K562 (cell line): ENCODE results near the gene SMC6. TPM values are rescaled to one million over a fixed set of nuclear protein-coding genes. Genes with fewer than 3 reads are reported as not detected.

Experiments
- ATAC-seq: fragments of 200-7000 bp; cut with Tn5 transposase; 3 replicates; pipeline ENCODE4 v1.9.1; 2020; ENCODE audit warnings: moderate library complexity
- BruUV-seq: library from RNA; stranded (reverse); fragments of 400-500 nt; replicated peaks from 2 replicates; lab custom pipeline; 2021; lab: Mats Ljungman, UMichigan
- CTCF ChIA-PET: fragments of 300-600 bp; formaldehyde crosslinking; extraction: SDS; loops from one replicate; lab custom pipeline; 2021; ENCODE audit warnings: low intra/inter-chr PET ratio; lab: Yijun Ruan, JAX
- POLR2A ChIA-PET: fragments of 300-600, 350-650 bp; sonication (Branson Sonifier 250); formaldehyde crosslinking; extraction: SDS; loops from one replicate; lab custom pipeline; 2021; ENCODE audit warnings: antibody characterized with exemption, inconsistent platforms; lab: Yijun Ruan, JAX
- DNase-seq, 4 experiments: peaks; one replicate each; pipeline versions ENCODE4 v3.0.0 to v3.0.0-alpha.2; 2011 to 2018; ENCODE audit warnings: low spot score in 3 of 4, mixed read lengths in 3 of 4; ENCODE audit errors: extremely low read depth in 1 of 4
- FAIRE-seq: peaks from 2 replicates; lab custom pipeline; 2011; peaks lifted over from hg19 to GRCh38; lab: Jason Lieb, UNC
- H2AFZ ChIP-seq: 2 replicates; pipeline ENCODE4 v1.6.0; 2011; ENCODE audit warnings: low read depth, low read length, control low read depth, inconsistent platforms
- H3K27ac ChIP-seq: fragments of 200-600 bp; 3 replicates; pipeline ENCODE4 v1.8.0; 2011; ENCODE audit warnings: low read depth, mild to moderate bottlenecking, control low read depth, inconsistent platforms, low read length, moderate library complexity, mixed read lengths; ENCODE audit errors: extremely low read depth
- H3K27me3 ChIP-seq, 2 experiments: fragments of 300-600 bp in 1 of 2; 2 replicates in 1 of 2; 3 replicates in 1 of 2; pipeline versions ENCODE4 v1.6.0 to v1.8.0; 2011; ENCODE audit warnings: inconsistent platforms in 2 of 2, low read length in 2 of 2, mild to moderate bottlenecking in 1 of 2, mixed read lengths in 1 of 2, moderate library complexity in 1 of 2; ENCODE audit not compliant: control insufficient read depth in 2 of 2, insufficient read depth in 2 of 2
- H3K36me3 ChIP-seq: fragments of 300-600 bp; 3 replicates; pipeline ENCODE4 v1.8.0; 2011; ENCODE audit warnings: mild to moderate bottlenecking, low read length, inconsistent platforms; ENCODE audit not compliant: control insufficient read depth, insufficient read depth
- H3K4me1 ChIP-seq, 2 experiments: fragments of 200-600 bp in 1 of 2; replicated peaks in 1 of 2; 2 replicates in 1 of 2; 3 replicates in 1 of 2; pipeline versions ENCODE4 v1.5.1 to v1.8.0; 2011; ENCODE audit warnings: inconsistent platforms in 2 of 2, low read length in 2 of 2, mild to moderate bottlenecking in 1 of 2, mixed read lengths in 1 of 2, moderate library complexity in 1 of 2; ENCODE audit not compliant: control insufficient read depth in 2 of 2, insufficient read depth in 2 of 2
- H3K4me2 ChIP-seq: 2 replicates; pipeline ENCODE4 v1.6.1; 2011; ENCODE audit warnings: low read length, control low read depth, inconsistent platforms, mixed read lengths; ENCODE audit not compliant: insufficient read depth
- H3K4me3 ChIP-seq: fragments of 200-600 bp; sonication (generic), shearing (Covaris generic); 2 replicates; pipeline ENCODE4 v1.5.1; 2016; ENCODE audit warnings: control low read depth, inconsistent platforms
- H3K79me2 ChIP-seq: fragments of 200-600 bp; 3 replicates; pipeline ENCODE4 v1.8.0; 2011; ENCODE audit warnings: low read length, inconsistent platforms; ENCODE audit not compliant: control insufficient read depth, insufficient read depth
- H3K9ac ChIP-seq, 2 experiments: 2 replicates each; pipeline versions ENCODE4 v1.6.0 to v1.6.1; 2011; ENCODE audit warnings: low read depth in 2 of 2, low read length in 2 of 2, control low read depth in 1 of 2, inconsistent platforms in 1 of 2, mild to moderate bottlenecking in 1 of 2, mixed read lengths in 1 of 2; ENCODE audit not compliant: insufficient read depth in 1 of 2
- H3K9me1 ChIP-seq: one replicate; pipeline ENCODE4 v1.6.0; 2011; ENCODE audit warnings: inconsistent platforms, mild to moderate bottlenecking, low read length, moderate library complexity; ENCODE audit not compliant: control insufficient read depth, insufficient read depth
- H3K9me3 ChIP-seq: replicated peaks from 2 replicates; pipeline ENCODE4 v1.5.1; 2011; ENCODE audit warnings: low read depth, low read length, inconsistent platforms; ENCODE audit not compliant: control insufficient read depth, insufficient read depth
- H4K20me1 ChIP-seq: replicated peaks from 2 replicates; pipeline ENCODE4 v1.6.1; 2011; ENCODE audit warnings: low read length, inconsistent platforms, mixed read lengths; ENCODE audit not compliant: control insufficient read depth, insufficient read depth
- ARID1B ChIP-seq: fragments of 450-650 bp; IDR thresholded peaks from 2 replicates; pipeline ENCODE4 v1.6.1; 2016; ENCODE audit warnings: antibody characterized with exemption, mild to moderate bottlenecking, inconsistent platforms
- CEBPB ChIP-seq: fragments of 450-650 bp; IDR thresholded peaks from 2 replicates; pipeline ENCODE4 v1.6.1; 2016; ENCODE audit warnings: missing genetic modification characterization, missing compliant biosample characterization
- CEBPG ChIP-seq, 3 experiments: fragments of 200-800 bp in 1 of 3; sonication (Bioruptor generic) in 1 of 3; sonication (generic) in 1 of 3; formaldehyde crosslinking in 1 of 3; IDR thresholded peaks in 2 of 3; conservative IDR thresholded peaks in 1 of 3; 2 replicates each; pipeline versions ENCODE4 v1.6.1 to v1.8.0; 2016 to 2022; ENCODE audit warnings: missing compliant biosample characterization in 2 of 3, missing genetic modification characterization in 2 of 3, mild to moderate bottlenecking in 1 of 3, missing genetic modification reagents in 1 of 3
- DPF2 ChIP-seq: fragments of 450-650 bp; IDR thresholded peaks from 2 replicates; pipeline ENCODE4 v1.6.1; 2016
- FOSL1 ChIP-seq: fragments of 200-800 bp; sonication (Bioruptor generic); conservative IDR thresholded peaks from 2 replicates; pipeline ENCODE4 v1.6.1; 2016; ENCODE audit warnings: missing genetic modification characterization, missing compliant biosample characterization
- GATA2 ChIP-seq: sonication (generic); formaldehyde crosslinking; IDR thresholded peaks from 2 replicates; pipeline ENCODE4 v1.4.0; 2020; ENCODE audit warnings: mild to moderate bottlenecking, missing genetic modification reagents
- PREB ChIP-seq: sonication (generic); formaldehyde crosslinking; IDR thresholded peaks from 2 replicates; pipeline ENCODE4 v1.8.1; 2023; ENCODE audit warnings: mild to moderate bottlenecking, missing genetic modification reagents
- RBM14 ChIP-seq: fragments of 200-400 bp; formaldehyde crosslinking; IDR thresholded peaks from 2 replicates; pipeline ENCODE4 v1.6.1; 2018; ENCODE audit warnings: low read depth, mild to moderate bottlenecking, low read length, moderate library complexity, borderline replicate concordance; ENCODE audit not compliant: insufficient read depth
- SMARCA4 ChIP-seq: fragments of 450-650 bp; IDR thresholded peaks from 2 replicates; pipeline ENCODE4 v1.6.1; 2016
- SOX6 ChIP-seq: fragments of 450-650 bp; IDR thresholded peaks from 2 replicates; pipeline ENCODE4 v1.6.1; 2014; ENCODE audit warnings: mild to moderate bottlenecking
- TAF1 ChIP-seq: IDR thresholded peaks from 2 replicates; pipeline ENCODE4 v1.6.1; 2011; ENCODE audit warnings: mild to moderate bottlenecking, low read length, moderate library complexity; ENCODE audit not compliant: insufficient read depth, control insufficient read depth, severe bottlenecking; ENCODE audit errors: extremely low read depth
- TRIM24 ChIP-seq, 2 experiments: fragments of 450-650 bp; IDR thresholded peaks; 2 replicates each; pipeline ENCODE4 v1.6.1; 2016
- ZBTB43 ChIP-seq: sonication (generic); formaldehyde crosslinking; IDR thresholded peaks from 2 replicates; pipeline ENCODE4 v1.8.0; 2023; ENCODE audit warnings: mild to moderate bottlenecking, missing genetic modification reagents
- WGBS: fragments of 100-300 bp; shearing (Covaris generic); methylation state at CpG from one replicate; pipeline ENCODE4 v1.1.6; 2016; ENCODE audit warnings: low coverage, mixed read lengths; ENCODE audit not compliant: insufficient coverage; ENCODE audit errors: missing lambda C conversion rate; 5-methylcytosine and 5-hydroxymethylcytosine counted together
- in situ Hi-C: fragments of 300-500 bp; cut with MboI; formaldehyde crosslinking; loops from 4 replicates; pipeline ENCODE4 v1.15.0; 2018; ENCODE audit warnings: inconsistent platforms, mixed read lengths
- intact Hi-C: fragments of 100-400 bp; cut with micrococcal nuclease; formaldehyde crosslinking; loops from 2 replicates; pipeline ENCODE4 v1.14.2; 2022
- polyA plus RNA-seq, 8 experiments: library from polyadenylated mRNA; depleted of rRNA in 4 of 8; stranded (reverse) in 5 of 8; unstranded in 3 of 8; fragments of >200 nt; fragmentation: Nextera tagmentation in 2 of 8; fragmentation: Illumina TruSeq in 1 of 8; extraction: Ambion mirVana in 2 of 8; extraction: Trizol in 1 of 8; gene quantifications; 2 replicates each; pipeline versions ENCODE4 v1.2.1 to v1.2.3, GENCODE V29; 2011 to 2014; ENCODE audit warnings: inconsistent platforms in 1 of 8, missing spikeins in 1 of 8
- total RNA-seq, 7 experiments: library from RNA; depleted of rRNA in 6 of 7; stranded (reverse); fragments of >200 nt in 6 of 7; fragmentation: Illumina TruSeq in 2 of 7; extraction: Trizol in 2 of 7; gene quantifications; 2 replicates each; pipeline versions ENCODE4 v1.2.1 to v1.2.3, GENCODE V29; 2011 to 2021; ENCODE audit warnings: low replicate concordance in 1 of 7
- TF ChIP-seq, protein P1 (sequence below), 2 experiments: fragments of 450-650 bp in 1 of 2; sonication (generic) in 1 of 2; formaldehyde crosslinking in 1 of 2; IDR thresholded peaks in 1 of 2; conservative IDR thresholded peaks in 1 of 2; 2 replicates each; pipeline versions ENCODE4 v1.6.1 to v1.8.1; 2016 to 2023; ENCODE audit warnings: mild to moderate bottlenecking in 2 of 2, moderate library complexity in 2 of 2, inconsistent platforms in 1 of 2, missing genetic modification reagents in 1 of 2
- TF ChIP-seq, protein P2 (sequence below): fragments of 450-650 bp; IDR thresholded peaks from 2 replicates; pipeline ENCODE4 v1.7.0; 2016; ENCODE audit warnings: borderline replicate concordance

Gene SMC6
- total and polyA plus RNA-seq, 9 of the 15 experiments (the other 6 are each of a cell fraction or from before 2014, with no cell fraction given): 14.2 to 75.9 (median 47.7) TPM

- ChIA-PET CTCF (no interaction called here), POLR2A (interaction anchor here (1.7 kb wide), 1 partner anchor 10 kb away, joined by 3 read pairs; no protein-coding TSS in a partner anchor)
- no peak for TF ChIP-seq TRIM24 (IDR thresholded peaks at IDR 0.05)
- no peak for TF ChIP-seq TAF1
- TF ChIP-seq SOX6: peak; percentile 84
- TF ChIP-seq RBM14: no peak
- no peak for TF ChIP-seq PREB (CRISPR knock-in tag)
- TF ChIP-seq CEBPB (tag): peak; percentile 85
- TF ChIP-seq ZBTB43 (CRISPR knock-in tag): no peak
- TF ChIP-seq DPF2: 0 out of 2 replicates have a peak, but pooled peaks have one; percentile 23
- peak; percentile 35; the same call in 1 of the 2 replicates for TF ChIP-seq GATA2 (CRISPR knock-in tag)
- TF ChIP-seq, protein P1, sequence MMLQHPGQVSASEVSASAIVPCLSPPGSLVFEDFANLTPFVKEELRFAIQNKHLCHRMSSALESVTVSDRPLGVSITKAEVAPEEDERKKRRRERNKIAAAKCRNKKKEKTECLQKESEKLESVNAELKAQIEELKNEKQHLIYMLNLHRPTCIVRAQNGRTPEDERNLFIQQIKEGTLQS (IDR thresholded peaks at IDR 0.05): peak; percentile 49
- TF ChIP-seq, protein P1 (CRISPR knock-in tag; conservative IDR thresholded peaks at IDR 0.05): no peak
- TF ChIP-seq, protein P2, sequence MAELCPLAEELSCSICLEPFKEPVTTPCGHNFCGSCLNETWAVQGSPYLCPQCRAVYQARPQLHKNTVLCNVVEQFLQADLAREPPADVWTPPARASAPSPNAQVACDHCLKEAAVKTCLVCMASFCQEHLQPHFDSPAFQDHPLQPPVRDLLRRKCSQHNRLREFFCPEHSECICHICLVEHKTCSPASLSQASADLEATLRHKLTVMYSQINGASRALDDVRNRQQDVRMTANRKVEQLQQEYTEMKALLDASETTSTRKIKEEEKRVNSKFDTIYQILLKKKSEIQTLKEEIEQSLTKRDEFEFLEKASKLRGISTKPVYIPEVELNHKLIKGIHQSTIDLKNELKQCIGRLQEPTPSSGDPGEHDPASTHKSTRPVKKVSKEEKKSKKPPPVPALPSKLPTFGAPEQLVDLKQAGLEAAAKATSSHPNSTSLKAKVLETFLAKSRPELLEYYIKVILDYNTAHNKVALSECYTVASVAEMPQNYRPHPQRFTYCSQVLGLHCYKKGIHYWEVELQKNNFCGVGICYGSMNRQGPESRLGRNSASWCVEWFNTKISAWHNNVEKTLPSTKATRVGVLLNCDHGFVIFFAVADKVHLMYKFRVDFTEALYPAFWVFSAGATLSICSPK: no peak
- TF ChIP-seq ARID1B: 0 out of 2 replicates have a peak, but pooled peaks have one; percentile 16
- peak; percentile 51 for TF ChIP-seq FOSL1 (tag)
- no peak for TF ChIP-seq CEBPG (CRISPR knock-in tag; IDR thresholded peaks at IDR 0.05)
- TF ChIP-seq CEBPG (tag; conservative IDR thresholded peaks at IDR 0.05 in 1 of 2, IDR thresholded peaks at IDR 0.05 in 1 of 2): peak; percentile 63 to 83
- TF ChIP-seq SMARCA4: 0 out of 2 replicates have a peak, but pooled peaks have one; percentile 13
- no peaks in the 10 kb centered on the region for H3K9me3 ChIP-seq
- intact Hi-C loops: no loop called here
- no peaks in the 10 kb centered on the region for H4K20me1 ChIP-seq
- no peaks in the 10 kb centered on the region for H3K9me1 ChIP-seq
- in situ Hi-C loops: no loop called here
- H3K27ac ChIP-seq: peak overlapping the region; percentile 32; the same call in 2 of the 3 replicates
- DNase-seq (no peak), ATAC-seq (no peak), FAIRE-seq (no peak)
- H2AFZ ChIP-seq: peak overlapping the region; percentile 3; the same call in 1 of the 2 replicates
- H3K4me1 ChIP-seq: peaks cover 6 to 19% of the 10 kb centered on the region in 2 experiments
- H3K79me2 ChIP-seq: peaks cover 70% of the 10 kb centered on the region
- peaks cover 36% of the 10 kb centered on the region for H3K36me3 ChIP-seq
- BruUV-seq: no TSS peak
- H3K27me3 ChIP-seq: no peaks in the 10 kb centered on the region
- no peak overlapping the region; the same call in 1 of the 2 replicates for H3K4me2 ChIP-seq
- 29% methylated on average over 3 of the region's 3 CpGs for WGBS
- H3K4me3 ChIP-seq: no peak overlapping the region
- H3K9ac ChIP-seq: 0 out of 4 replicates have a peak overlapping the region, but pooled peaks of 1 of the 2 experiments have one; percentile 34
These were observed 4.5 kb upstream of the SMC6 start for GRCh38 chr2:17758118-17758517.
